HG02938 (cell line): ENCODE measurements around the gene FAM177A1.
"Not testable (repeated sequence)": the region's sequence is repeated elsewhere in the genome, so short reads cannot be mapped to it uniquely, and the experiment has no call there.

Experiments used
- ATAC-seq: cut with Tn5 transposase; IDR thresholded peaks from one replicate; pipeline ENCODE4 v1.9.1; 2021; ENCODE audit warnings: mild to moderate bottlenecking, moderate library complexity; ENCODE audit not compliant: unreplicated experiment

The FAM177A1 gene

DNA sequence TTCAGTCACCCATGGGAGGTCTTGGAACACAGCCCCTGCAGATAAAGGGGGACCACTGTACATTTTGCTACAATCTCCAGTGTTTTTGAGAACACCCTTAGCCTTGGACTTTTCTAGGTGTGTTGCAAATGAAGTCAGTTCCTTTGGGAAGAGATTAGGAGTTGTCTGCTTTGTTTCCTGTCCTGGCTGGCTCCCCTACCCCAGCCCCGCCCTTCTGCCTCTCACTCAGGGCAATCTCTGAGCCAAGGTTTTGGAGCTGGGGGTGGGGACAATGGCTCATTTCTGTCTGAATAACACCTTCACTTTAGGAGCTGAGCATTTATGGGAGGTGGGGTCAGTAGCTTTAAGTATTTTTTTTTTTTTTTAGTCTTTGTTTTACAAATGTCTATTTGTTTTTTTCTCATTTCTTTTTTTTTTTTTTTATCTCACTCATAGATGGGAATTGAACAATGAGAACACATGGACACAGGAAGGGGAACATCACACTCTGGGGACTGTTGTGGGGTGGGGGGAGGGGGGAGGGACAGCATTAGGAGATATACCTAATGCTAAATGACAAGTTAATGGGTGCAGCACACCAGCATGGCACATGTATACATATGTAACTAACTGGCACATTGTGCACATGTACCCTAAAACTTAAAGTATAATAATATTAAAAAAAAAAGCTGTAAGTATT lies 15.2 kb downstream of the FAM177A1 start:
- ATAC-seq: not testable (repeated sequence)

GRCh38 chr14:35065731-35066130 lies 19.7 kb downstream of the FAM177A1 start:
- not testable (repeated sequence) for ATAC-seq

DNA sequence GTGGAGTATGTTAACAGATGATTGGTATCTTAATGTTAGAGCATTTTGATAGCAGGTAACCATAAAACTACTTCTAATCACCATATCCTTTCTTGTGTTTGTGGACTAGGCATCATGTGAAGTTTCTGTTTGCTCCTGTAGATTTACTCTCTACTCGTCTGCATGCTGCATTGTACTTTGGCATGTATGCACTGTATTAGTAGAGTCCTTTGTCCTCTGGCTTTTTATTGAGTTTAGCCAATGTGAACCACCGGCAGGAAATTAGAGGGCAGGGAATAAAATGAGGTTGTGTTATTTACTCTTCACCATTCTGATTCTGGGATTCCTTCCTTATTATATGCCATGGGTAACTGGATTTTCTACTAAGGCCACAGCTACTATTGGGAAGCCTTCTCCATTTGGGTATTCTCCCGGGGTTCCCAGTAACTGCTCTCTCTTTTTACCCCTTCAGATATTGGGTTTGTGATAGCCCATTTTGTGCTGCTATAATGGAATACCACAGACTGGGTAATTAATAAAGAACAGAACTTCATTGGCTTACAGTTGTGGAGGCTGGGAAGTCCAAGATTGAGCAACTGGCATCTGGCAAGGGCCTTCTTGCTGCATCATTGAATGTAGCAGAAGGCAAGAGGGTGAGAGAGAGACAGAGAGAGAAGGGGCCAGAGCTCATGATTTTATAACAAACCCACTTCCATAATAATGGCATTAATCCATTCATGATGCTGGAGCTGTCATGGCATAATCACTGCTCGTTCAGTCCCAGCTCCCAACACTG lies 22.4 kb downstream of the FAM177A1 start:
- no peak for ATAC-seq

- ATAC-seq: no peak
These were observed 26.2 kb downstream of the FAM177A1 start for GRCh38 chr14:35072226-35072625.

DNA sequence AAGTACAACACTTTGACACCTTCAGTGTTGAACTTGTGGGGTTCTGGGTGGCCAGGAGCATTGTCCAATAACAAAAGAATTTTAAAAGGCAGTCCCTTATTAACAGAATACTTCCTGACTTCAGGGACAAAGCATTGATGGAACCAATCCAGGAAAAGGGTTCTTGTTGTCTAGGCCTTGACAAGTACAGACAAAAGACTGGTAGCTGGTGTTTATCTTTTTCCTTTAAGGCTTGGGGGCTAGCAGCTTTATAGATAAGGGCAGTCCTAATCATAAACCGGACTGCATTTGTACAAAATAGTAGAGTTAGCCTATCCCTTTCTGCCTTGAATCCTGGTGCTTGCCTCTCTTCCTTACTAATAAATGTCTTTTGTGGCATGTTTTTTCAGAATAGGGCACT lies 27.4 kb downstream of the FAM177A1 start:
- ATAC-seq: no peak

GRCh38 chr14:35078082-35078481 lies 32.0 kb downstream of the FAM177A1 start:
- ATAC-seq: no peak

DNA sequence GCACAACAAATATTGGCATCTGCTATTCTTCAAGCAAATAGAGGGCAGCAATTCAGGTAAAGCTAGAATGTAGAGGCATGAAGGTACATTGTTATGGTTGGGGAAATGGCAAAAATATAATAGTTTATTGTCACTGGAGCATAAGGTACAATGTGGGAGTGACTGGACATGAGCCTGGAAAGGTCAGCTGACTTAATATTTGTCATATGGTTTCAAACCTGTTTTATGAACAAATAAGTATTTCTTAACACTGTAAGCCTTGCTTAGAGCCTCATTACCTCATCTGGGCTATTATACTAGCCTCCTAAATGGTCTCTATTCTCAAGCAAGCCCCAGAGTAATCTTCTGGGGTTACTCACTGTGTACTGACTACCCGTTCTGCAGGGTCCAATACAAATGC lies 33.7 kb downstream of the FAM177A1 start:
- ATAC-seq: no peak

DNA sequence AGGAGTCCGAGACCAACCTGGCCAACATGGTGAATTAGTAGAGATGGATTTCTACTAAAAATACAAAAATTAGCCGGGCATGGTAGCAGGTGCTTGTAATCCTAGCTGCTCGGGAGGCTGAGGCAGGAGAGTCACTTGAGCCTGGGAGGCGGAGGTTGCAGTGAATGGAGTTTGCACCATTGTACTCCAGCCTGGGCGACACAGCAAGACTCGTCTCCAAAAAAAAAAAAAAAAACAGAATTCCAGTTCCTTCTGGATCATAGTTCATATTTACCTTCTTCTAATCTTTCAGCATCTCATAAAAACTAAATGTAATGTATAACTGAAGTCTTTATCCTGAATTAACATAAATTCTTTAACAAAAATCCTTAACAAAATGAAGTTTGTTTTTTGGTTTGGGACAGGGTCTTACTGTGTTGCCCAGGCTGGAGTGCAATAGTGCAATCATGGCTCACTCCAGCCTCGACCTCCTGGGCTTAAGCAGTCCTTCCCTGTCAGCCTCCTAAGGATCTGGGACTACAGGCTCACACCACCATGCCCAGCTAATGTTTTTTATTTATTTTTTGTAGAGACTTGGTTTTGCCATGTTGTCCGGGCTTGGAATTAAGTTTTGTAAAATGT lies 37.6 kb downstream of the FAM177A1 start:
- no peak for ATAC-seq

DNA sequence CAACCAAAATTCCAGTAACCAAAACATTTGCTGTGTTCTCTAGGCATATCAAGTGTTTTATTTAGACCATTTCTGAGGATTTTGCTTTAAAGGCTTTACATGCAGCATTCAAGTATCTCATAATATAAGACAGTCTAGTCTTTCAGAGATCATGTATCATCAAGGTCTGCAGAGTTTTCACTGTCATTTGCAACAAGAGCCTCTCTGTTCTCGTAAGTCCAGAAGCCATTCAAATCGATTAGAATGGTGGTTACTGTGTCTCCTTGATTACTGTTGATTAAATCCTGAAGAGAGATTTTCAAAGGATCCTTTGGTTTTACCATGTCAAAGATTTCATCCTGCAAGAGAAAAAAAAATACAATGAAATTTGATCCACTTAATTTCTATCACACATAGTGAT lies 39.4 kb downstream of the FAM177A1 start:
- ATAC-seq: no peak

DNA sequence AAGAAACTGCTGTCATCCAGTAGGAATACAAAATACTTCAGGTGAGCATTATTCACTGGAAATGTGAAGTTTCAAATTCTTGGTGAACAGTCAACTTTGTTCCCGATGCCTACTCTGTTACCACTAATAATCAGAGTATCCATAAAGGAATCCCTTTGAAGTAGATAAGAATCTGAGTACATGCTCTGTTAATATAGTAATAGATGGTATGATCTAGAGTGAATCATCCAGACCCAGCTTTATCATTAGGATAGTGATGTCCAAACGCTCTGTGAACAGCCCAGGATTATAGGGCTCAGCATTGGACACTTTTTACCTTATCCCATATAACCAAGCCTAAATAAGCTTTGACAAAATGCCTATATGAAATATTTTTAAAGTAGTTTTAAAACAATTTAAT lies 42.4 kb downstream of the FAM177A1 start:
- no peak for ATAC-seq

- ATAC-seq: not testable (repeated sequence)
These were observed 48.6 kb downstream of the FAM177A1 start for GRCh38 chr14:35094645-35095044.

DNA sequence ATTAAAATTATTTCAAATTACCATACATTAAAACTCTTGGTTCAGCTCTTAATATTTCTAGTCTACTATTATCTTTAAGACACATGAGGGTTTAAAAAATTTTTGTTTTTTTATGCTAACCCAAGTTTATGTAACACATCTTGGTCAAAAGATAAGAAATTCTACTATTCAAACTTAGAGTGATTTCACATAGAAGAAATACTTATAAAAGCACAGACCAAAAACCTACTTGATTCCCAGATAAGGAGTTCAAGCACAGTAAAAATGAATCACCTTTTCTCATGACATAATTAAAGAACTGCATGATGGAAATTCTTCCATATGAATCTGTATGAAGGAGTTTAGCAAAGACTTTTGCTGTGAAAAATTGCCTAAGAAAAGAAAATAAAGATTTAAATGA lies 61.8 kb downstream of the FAM177A1 start:
- no peak for ATAC-seq

GRCh38 chr14:35112641-35113040 lies 66.6 kb downstream of the FAM177A1 start:
- ATAC-seq: no peak

DNA sequence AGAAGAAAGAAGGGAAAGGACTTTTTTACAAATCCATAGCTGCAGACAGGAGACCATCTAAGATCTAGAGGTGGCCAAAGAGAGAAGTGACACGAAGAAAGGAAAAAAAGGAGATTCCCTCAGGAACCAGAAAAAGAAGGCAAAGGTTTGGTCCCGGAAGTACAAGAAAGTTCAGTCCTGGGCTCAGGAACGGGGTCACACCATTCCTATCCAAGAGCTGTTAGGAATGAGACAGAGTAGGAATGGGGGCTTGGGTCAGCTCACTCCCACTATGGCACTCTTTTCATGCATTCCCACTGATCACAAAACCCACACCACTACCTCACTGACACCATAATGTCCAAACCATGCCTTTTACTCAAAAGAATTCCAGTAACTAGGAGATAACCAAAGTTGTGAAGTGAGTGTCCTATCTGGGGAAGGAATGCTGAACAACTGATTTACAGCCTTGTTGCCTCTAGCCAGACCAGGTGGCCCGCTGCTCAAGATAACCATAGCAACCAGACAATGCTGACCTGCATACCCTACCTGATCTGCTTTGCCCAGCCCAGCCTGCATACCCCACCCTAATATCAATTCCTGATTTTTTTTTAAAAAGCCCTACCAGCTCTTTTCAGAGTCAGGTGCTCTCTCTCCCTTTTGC lies 67.4 kb downstream of the FAM177A1 start:
- ATAC-seq: no peak

DNA sequence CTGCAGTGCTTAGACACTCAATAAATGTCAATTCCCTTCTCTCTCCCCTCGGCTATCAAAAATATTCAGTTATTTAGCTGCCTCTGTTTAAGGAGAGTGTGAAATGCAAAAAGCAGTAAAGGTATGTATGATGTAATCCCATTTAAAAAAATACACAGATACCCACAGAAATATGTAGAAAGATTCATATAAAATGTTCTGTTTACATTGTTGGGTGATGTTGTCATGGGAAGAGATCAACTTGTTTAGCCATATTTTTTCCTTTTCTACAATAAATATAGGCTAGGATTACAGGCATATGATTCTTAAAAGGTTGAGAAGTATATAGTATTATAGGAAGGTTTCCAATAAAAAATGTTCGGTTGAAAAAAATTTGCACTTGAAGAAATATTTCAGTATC lies 68.0 kb downstream of the FAM177A1 start:
- no peak for ATAC-seq

GRCh38 chr14:35116242-35116641 lies 70.2 kb downstream of the FAM177A1 start:
- no peak for ATAC-seq

DNA sequence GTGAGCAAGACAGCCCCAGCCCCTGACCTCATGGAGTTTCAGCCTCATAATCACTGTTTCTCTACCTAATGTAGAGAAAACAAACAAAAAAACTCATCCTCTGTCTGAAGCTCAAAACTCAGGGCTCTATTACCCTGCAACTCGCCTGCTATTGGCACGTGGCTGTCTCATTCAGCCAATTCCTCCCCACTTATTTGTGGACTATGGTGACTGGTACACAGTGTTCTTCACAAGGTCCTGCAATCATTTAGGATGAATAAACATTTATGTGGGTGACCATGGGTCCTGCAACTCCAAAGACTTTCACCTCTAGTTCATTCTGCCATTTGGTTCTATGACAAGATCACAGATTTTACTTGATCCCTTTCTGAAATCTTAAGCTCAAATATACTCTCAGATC lies 71.0 kb downstream of the FAM177A1 start:
- ATAC-seq: no peak

- ATAC-seq: no peak
These were observed 75.2 kb downstream of the FAM177A1 start for GRCh38 chr14:35121026-35121886.

GRCh38 chr14:35121887-35122695 lies 76.0 kb downstream of the FAM177A1 start, which contains the start of the genes PPP2R3C and PRORP:
PPP2R3C (minus strand) TSS chr14:35121990; CDS start chr14:35121959, 31 bp downstream.
PRORP (plus strand) TSS chr14:35122552; CDS start chr14:35123246, 694 bp downstream.
- ATAC-seq: peak; percentile 76
